Stimulated activated CD8-positive, alpha-beta memory T cell treated with anti-CD3 and anti-CD28 coated beads, Interleukin-15, amount 100 ng/mL, for 24 hours (primary cell): ENCODE measurements around the gene SHISA8.
"Not testable (repeated sequence)": the region's sequence is repeated elsewhere in the genome, so short reads cannot be mapped to it uniquely, and the experiment has no call there.

Experiments used
- DNase-seq: peaks from one replicate; pipeline ENCODE4 v3.0.0-alpha.2; 2020; ENCODE audit warnings: low read depth

SHISA8 gene

GRCh38 chr22:41915035-41915785 lies at the start of gene SHISA8:
SHISA8 (minus strand) TSS chr22:41915074; CDS start chr22:41914667, 407 bp downstream.
- no peak for DNase-seq

DNA sequence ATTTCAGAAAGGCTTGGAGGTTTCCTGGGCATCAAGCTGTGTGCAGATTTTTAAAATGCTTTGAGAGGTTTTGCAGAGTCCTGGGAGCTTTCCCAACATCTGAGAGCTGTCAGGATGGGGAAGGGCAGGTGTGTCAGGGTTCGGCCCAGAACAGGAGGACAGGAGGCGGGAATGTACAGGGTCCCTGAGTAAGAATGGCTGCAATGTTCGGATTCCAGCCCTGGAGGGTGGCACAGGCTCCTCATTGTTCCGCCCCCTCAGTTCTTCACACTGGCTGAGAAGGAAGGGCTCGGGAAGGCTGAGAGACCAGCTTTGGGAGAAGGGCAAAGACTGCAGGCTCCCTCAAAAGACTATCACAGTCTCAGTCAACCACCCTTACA lies 49.2 kb upstream of the SHISA8 start:
- no peak for DNase-seq

DNA sequence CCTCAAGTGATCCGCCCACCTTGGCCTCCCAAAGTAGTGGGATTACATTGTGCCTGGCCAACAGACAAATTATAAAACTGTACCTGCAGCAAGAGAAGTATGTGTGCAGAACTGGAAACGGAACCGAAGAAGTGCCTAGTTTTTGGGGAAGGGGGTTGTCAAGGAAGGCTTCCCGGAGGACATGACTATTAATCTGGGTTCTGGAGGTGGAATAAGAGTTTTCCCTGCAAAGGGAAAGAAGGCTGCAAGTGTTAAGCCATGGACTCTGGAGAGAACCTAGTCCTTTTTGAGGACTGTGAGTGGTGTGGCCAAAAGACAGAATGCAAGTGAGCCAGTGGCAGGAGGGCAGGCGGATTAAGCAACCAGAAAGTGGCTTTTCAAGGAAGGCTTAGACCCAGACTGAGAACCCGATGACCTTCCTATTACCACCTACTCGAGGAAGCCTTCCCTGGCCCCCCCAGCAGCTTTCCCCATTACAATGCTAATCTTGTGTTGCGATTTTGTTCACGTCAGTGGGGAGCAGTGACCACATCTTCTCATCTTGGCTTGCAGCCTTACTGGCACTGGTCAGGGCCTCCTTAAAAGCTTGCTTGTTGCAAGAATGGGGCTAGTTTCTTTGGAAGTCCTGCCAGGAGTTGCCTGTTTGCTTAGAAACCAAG lies 48.7 kb upstream of the SHISA8 start:
- DNase-seq: no peak

DNA sequence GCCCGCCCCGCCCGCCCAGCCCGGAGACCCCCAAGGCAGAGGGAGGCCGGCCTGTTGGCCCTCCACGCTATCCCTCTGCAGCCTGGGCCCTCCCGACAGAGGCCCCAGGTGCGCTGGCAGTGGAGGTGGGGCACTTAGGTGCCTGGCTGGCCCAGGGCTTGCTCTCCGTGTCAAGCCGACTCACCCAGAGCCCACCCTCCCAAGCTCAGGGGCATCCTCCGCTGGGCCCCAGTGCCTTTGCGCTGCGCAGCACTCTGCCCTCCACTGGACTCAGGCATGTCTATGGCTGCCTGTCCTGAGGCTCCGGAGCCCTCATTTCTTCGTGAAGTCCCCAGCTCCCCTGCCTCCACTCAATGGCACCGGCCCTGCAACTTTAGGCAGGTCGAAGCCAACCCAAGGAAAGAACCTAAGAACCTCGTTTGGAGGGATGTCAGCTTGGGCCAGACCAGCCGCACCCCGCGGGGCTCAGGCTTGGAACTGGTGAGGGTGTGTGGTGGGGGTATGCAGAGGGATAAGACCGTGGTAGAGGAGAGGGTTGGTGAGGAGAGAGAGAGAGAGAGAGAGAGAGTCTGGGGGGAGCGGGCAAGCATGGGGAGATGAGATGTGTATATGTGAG lies 43.2 kb upstream of the SHISA8 start:
- no peak for DNase-seq

GRCh38 chr22:41952713-41953112 lies 37.8 kb upstream of the SHISA8 start:
- no peak for DNase-seq

DNA sequence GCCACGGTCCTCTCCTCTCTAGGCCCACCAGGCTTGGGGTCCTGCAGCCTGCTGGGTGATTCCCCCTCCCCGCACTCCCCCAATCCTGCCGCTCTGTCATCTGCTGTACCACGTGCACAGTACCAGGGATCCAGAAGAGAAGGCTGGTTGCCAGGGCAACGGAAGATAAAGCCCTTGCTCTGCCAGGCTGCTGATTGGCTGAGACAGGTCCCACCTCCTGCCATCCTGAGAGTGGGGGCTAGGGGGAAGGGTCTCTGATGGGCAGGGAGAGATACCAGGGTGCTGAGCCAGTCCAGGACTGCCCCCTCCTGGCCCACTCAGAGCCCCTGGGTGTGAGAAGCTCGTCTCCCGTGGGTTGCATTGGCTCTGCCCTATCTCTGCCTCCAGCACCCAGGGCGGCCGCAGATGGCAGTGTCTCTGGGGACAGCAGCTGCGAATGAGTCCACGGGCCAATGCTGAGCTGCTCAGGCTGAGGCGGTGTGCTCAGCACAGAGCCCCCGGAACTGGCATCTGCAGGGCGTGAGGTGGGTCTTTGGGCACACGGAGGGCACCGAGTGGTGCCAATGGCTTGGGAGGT lies 37.1 kb upstream of the SHISA8 start, which contains the start of gene SMIM45:
SMIM45 (plus strand) TSS at position 253 of the 577 bp plus-strand sequence.
- no peak for DNase-seq

DNA sequence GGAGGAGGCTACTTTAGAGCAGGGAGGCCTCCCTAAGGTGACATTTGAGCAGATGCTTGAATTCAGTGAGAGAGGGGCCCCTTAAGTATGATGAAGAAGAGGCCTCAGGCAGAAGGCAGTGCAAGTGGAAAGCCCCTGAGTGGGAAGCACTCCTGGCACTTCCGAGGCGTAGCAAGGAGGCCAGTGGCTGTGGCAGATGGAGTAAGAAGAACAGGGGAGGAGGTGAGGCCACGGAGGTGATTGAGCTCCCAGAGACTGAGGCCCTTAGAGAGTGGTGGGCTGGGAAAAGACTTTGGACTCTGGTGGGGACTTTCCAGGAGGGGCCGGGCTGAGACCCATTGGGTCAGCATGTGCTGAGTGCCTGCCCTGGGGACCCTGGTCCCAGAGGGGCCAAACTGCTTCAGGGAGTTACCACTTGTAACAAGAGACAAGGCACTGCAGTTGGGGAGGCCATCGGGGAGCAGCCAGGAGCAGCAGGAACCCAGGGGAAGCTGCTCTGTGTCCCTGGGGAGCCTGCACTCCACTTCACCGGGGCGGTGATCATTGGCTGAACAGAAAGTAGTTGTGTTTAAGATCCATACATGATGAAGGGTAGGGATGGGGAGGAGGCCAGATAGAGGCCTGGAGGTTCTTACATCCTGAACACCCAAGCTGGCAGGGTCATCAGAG lies 34.6 kb upstream of the SHISA8 start:
- DNase-seq: no peak

DNA sequence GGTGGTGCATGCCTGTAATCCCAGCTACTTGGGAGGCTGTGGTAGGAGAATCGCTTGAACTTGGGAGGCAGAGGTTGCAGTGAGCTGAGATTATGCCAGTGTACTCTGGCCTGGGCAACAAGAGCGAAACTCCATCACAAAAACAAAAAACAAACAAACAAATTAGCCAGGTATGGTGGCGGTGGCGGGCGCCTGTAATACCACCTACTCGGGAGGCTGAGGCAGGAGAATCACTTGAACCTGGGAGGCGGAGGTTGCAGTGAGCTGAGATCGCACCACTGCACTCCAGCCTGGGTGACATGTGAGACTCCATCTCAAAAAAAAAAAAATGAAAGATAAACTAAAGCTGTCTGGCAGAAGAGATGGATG lies 34.0 kb upstream of the SHISA8 start:
- not testable (repeated sequence) for DNase-seq

DNA sequence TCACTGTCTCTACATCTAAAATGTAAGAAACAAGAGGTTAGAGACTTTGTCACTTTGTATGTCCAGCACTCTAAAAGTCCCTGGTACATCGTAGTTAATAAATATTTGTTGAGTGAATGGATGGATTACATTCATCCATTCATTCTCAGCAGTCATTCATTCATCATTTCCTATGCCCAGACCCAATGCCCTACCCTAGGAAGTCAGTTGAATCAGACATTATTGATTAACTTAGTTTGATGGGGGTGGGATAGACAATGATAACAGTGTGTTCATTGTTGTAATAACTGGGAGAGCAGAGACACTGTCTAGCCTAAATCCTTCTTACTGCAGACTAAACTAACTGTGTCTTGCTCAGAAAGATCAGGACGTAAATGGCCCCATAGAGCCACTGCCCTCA lies 33.3 kb upstream of the SHISA8 start:
- DNase-seq: no peak

DNA sequence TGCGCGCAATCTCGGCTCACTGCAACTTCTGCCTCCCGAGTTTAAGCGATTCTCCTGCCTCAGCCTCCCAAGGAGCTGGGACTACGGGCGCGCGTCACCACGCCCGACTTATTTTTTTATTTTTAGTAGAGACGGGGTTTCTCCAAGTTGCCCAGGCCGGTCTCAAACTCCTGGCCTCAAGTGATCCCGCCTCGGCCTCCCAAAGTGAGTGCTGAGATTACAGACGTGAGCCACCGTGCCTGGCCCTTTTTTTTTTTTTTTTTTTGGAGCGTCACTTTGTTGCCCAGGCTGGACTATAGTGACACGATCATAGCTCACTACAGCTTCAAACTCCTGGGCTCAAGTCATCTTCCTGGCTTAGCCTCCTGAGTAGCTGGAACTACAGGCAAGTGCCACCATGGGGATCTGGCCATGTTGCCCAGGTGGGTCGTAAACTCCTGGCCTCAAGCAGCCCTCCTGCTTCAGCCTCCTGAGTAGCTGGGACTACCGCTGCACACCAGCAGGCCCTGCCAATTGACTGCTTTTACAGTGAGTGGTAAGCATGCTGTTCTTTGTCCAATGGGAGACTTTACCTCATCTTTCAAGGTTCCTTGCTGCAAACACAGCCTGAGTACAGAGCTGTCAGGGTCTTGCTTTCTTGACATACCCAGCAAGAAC lies 32.7 kb upstream of the SHISA8 start:
- no peak for DNase-seq

DNA sequence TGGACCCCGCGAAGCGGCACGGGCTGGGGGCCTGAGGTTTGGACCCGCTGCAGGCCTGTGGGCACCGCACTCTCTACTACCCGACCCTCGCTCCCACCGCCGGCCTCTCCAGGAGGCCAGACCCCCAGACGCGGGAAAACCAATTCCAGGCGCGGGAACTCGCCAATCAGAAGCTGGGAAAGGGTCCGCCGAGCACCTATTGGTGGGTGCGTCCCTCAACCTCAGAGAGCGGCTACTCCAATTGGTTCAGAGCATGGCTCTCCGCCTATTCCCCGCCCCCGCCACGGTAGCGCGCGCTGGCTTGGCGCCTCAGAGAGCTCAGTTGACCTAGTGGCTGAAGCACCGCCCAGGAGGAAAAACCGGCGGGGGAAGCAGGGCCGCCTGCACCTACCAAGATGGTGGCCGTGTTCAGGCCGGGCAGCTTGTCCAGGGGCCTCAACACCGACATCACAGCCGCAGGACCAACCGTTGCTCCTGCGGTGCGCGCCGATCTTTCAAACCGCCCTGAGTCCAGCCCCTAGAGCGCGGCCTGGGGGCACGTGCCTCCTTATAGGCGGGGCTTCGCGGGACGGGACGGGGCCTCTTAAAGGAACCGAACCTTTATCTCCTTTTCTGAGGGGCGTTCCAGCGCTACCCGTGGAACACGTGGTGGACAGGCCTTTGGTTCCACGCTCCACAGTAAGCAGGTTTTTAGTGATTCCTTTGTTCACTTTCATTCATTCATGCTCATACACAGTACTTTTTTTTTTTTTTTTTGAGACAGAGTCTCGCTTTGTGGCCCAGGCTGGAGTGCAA lies 32.0 kb upstream of the SHISA8 start, which contains the start of gene CENPM:
CENPM (minus strand) TSS at position 524 of the 795 bp plus-strand sequence; CDS start at position 448, 76 bp downstream.
- peak; percentile 75 for DNase-seq

GRCh38 chr22:41943661-41944209 lies 28.9 kb upstream of the SHISA8 start:
- no peak for DNase-seq

DNA sequence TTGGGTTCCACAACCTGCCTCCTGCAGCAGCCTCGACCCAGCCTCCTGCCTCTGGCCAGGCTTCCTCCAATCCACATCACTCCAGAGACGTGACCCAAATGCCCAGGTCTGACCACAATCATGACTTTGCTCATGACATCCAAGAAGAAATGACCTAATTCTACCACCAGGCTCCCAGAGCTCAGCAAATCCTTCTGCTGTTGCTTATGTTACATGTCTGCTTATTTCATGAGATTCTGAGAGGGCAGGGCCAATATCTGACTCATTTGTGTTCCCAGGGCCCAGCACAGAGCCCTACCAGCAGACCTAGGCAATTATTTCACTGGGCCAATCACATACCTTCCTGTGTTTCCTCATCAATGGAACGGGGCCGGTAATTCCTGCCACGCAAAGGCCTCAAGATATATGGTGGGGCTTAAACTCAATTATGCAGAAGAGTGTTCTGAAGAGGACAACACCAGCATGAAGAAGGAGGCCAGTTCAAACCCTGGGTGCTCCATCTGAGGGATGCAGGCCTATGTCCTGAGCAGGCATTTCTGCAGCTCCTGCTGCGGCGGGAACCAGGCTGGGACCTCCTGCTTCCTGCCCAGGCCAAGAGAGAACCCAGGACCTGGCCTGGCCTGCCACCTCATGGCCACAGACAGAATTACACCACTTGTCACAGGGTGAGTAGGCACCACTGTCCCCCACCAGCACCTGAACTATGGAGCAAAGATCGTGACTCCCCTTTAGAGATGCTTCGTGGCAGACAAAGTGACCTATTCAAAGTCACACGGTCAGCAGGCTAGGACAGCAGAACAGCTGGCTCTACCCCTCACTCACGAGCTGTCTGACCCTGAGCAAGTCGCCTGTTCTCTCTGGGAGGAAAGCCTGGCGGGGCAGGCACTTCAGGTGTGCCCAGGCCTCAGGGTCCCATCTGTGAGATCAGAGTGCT lies 26.2 kb upstream of the SHISA8 start:
- DNase-seq: peak; percentile 51

DNA sequence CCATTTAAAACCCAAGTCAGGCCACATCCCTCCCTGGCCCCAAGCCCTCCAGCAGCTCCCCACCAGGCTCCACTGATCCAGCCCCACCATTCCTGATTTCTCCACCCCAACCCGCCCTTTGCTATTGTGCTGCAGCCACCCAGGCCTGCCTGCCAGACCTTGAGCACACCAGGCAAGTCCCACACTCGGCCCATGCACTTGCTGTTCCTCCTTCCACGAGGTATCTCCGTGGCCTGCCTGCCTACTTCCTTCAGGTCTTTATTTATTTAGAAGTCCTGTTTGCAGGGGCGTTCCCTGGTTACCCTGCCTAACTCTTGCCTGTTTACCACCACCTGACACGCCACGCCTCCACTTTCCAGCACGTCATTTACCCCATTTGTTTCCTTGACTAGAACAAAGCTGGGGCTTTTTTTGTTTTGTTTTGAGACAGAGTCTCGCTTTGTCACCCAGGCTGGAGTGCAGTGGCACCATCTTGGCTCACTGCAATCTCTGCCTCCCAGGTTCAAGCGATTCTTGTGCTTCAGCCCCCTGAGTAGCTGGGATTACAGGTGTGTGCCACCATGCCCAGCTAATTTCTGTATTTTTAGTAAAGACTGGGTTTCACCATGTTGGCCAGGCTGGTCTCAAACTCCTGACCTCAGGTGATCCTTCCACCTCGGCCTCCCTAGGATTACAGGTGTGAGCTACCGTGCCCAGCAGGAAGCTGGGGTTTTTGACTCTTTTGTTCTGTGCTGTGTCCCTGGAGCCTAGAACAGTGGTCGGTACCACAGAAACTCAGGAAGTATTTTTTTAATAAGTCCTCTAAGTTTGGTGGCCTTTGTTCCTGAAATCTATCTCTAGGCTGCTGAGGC lies 25.3 kb upstream of the SHISA8 start:
- peak; percentile 51 for DNase-seq

GRCh38 chr22:41936894-41937169 lies 22.0 kb upstream of the SHISA8 start:
- no peak for DNase-seq

DNA sequence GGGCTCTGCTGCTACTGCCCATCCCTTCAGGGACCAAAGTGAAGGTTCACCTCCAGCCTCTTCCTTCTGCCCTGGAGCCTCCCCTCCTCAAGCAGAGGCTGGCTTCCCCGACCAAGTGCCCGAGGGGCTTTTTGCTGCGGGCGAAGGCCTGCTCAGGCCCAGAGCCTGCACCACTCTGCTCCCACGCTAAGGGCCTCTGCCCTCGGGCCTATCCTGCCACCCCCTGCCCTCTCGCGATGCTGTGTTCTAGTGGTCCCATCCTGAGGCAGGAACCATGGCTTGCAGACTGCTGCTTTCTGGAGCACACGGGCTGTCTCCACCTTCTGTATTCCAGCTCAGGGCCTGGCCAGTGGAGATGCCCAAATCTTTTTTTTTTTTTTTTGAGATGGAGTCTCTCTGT lies 20.6 kb upstream of the SHISA8 start:
- no peak for DNase-seq

DNA sequence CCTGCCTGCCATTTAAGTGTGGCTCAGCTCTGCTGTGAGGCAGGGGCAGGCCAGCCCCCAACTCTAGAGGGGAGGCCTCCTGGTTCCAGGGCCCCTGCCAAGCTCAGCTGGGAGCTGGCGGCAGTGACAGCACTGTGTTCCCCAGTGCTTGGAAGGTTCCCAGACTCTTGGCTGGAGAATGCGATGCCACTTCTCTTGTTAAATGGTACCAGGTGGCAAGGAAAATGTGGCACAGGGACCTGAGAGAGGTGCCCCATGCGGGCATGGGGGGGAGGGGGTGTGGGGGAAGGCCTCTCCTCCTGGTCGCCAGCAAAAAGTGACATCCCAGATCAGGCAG lies 20.1 kb upstream of the SHISA8 start:
- DNase-seq: no peak

GRCh38 chr22:41934284-41935014 lies 19.6 kb upstream of the SHISA8 start:
- DNase-seq: no peak
